ENCODE data around the gene RHBDD1.

The RHBDD1 gene

GRCh38 chr2:226884166-226884565 lies 48.3 kb downstream of the RHBDD1 start:
- Mint-ChIP-seq H3K27me3 (no peaks in the 10 kb centered on the region), H3K27ac (no peak overlapping the region), H3K4me3 (no peak overlapping the region), H3K9me3 (peaks cover 0 to 7% of the 10 kb centered on the region in 2 donors), H3K4me1 (peaks cover 8% of the 10 kb centered on the region)
- ATAC-seq = no peak
- no peak for DNase-seq

DNA sequence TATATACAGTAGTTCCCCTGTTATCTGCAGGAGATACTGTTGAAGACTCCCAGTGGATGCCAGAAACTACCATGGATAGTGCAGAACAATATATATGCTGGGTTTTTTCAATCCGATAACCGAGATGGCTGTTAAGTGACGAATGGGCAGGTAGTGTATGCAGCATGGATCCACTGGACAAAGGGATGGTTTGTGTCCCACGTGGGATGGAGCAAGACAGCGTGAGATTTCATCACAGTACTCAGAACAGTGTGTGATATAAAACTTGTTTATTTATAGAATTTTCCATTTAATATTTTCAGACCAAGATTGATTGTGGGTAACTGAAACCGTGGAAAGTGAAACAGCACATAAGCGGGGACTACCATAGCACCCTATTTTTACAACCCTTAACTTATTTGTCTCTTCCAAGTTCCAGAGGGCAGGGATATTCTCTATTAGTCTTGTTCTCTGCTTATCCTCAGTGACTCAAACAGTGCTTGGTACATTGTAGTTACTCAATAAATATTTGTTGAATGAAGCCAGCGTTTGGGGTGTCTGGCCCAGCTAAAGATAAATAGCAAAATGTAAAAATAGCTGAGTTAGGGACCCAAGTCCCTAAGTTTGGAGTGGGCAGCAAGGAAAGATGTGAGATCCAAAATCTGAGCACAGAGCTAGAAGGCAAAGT lies 50.0 kb downstream of the RHBDD1 start:
- H3K4me1 Mint-ChIP-seq = no peaks in the 10 kb centered on the region
- H3K4me3 Mint-ChIP-seq = no peak overlapping the region
- no peak overlapping the region for H3K27ac Mint-ChIP-seq
- H3K27me3 Mint-ChIP-seq = no peaks in the 10 kb centered on the region
- DNase-seq (no peak), ATAC-seq (no peak)
- H3K9me3 Mint-ChIP-seq = peaks cover 0 to 3% of the 10 kb centered on the region in 2 donors

- Mint-ChIP-seq H3K27me3 (no peaks in the 10 kb centered on the region), H3K4me3 (no peak overlapping the region), H3K4me1 (no peaks in the 10 kb centered on the region), H3K9me3 (no peaks in the 10 kb centered on the region), H3K27ac (no peak overlapping the region)
- no peak for DNase-seq
- ATAC-seq = no peak
Observed at GRCh38 chr2:226887940-226888339, 52.1 kb downstream of the RHBDD1 start.

- no peak for DNase-seq
- H3K4me3 Mint-ChIP-seq = no peak overlapping the region
- H3K27me3 Mint-ChIP-seq = no peaks in the 10 kb centered on the region
- ATAC-seq = no peak
- H3K27ac Mint-ChIP-seq = no peak overlapping the region
- H3K9me3 Mint-ChIP-seq = no peaks in the 10 kb centered on the region
- H3K4me1 Mint-ChIP-seq = no peaks in the 10 kb centered on the region
Observed at GRCh38 chr2:226888378-226888965, 52.6 kb downstream of the RHBDD1 start.

GRCh38 chr2:226888971-226889370 lies 53.1 kb downstream of the RHBDD1 start:
- H3K27ac Mint-ChIP-seq = no peak overlapping the region
- H3K4me1 Mint-ChIP-seq = no peaks in the 10 kb centered on the region
- no peaks in the 10 kb centered on the region for H3K27me3 Mint-ChIP-seq
- DNase-seq = no peak
- H3K4me3 Mint-ChIP-seq = no peak overlapping the region
- H3K9me3 Mint-ChIP-seq = no peaks in the 10 kb centered on the region
- ATAC-seq = no peak

GRCh38 chr2:226890286-226890685 lies 54.4 kb downstream of the RHBDD1 start:
- H3K4me3 Mint-ChIP-seq = no peak overlapping the region
- H3K9me3 Mint-ChIP-seq = no peaks in the 10 kb centered on the region
- H3K27ac Mint-ChIP-seq = no peak overlapping the region
- no peak for ATAC-seq
- H3K27me3 Mint-ChIP-seq = no peaks in the 10 kb centered on the region
- no peaks in the 10 kb centered on the region for H3K4me1 Mint-ChIP-seq
- DNase-seq = no peak

DNA sequence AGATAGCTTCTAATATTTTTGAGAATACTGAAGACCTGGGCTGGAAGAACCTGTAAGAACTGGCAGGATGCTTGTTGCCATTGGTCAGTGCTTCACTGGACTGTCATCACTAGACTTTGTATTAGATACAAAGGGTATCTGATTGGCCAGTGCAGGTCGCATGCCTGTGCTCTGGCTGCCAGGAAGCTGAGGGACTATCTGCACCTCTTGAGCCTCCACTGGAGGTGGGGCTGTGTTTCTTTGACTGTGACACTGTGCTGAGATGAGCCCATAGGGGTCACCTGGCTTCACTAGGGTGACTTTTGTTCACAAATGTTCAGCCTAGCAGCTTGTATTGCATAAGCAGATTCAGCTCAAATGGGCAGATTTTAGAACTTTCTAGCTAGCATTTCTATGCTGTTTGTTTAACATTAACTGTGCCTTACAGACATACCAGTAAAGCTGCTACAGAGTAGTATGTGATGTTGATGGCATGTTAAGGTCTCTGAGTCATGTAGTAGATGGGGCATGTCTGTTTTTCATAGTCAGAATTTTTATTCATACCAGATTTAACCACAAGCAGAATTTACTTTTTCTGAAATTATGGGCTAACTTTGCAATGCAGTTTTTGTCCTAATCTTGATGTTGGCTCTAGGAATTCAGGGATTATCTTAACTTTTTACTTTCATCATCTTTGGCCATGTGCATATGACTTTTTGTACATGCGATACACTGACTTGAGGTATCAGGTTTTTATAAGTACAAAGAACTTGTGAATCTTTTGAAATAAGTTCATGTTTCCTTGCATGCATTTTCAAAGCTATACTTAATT lies 56.1 kb downstream of the RHBDD1 start:
- no peaks in the 10 kb centered on the region for H3K27me3 Mint-ChIP-seq
- H3K4me3 Mint-ChIP-seq = no peak overlapping the region
- no peak overlapping the region for H3K27ac Mint-ChIP-seq
- ATAC-seq (no peak), DNase-seq (no peak)
- no peaks in the 10 kb centered on the region for H3K4me1 Mint-ChIP-seq
- H3K9me3 Mint-ChIP-seq = no peaks in the 10 kb centered on the region

DNA sequence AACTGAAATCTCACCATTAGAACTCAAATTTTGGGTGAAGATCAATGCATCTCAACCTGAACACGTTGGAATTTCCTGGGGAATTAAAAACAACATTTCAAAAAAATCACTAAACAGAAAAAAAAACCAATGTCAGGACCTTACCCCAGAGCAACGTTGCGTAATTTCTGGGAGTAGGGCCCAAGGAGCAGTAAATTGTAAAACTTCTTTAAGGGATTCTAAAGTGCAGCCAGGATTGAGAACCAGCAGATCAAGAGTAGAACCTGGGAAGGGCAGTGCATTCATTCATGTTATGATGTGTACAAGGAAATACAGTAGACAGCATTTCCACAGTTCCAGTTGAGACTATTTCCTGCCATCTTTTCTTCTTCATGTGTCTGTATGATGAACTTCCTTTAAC lies 56.9 kb downstream of the RHBDD1 start:
- no peak overlapping the region for H3K4me3 Mint-ChIP-seq
- H3K27me3 Mint-ChIP-seq = no peaks in the 10 kb centered on the region
- H3K27ac Mint-ChIP-seq = no peak overlapping the region
- H3K4me1 Mint-ChIP-seq = no peaks in the 10 kb centered on the region
- ATAC-seq (no peak), DNase-seq (no peak)
- H3K9me3 Mint-ChIP-seq = no peaks in the 10 kb centered on the region

GRCh38 chr2:226893216-226893615 lies 57.4 kb downstream of the RHBDD1 start:
- Mint-ChIP-seq H3K9me3 (no peaks in the 10 kb centered on the region), H3K27ac (no peak overlapping the region), H3K4me1 (no peaks in the 10 kb centered on the region), H3K4me3 (no peak overlapping the region), H3K27me3 (no peaks in the 10 kb centered on the region)
- ATAC-seq (no peak), DNase-seq (no peak)

GRCh38 chr2:226894752-226895151 lies 58.9 kb downstream of the RHBDD1 start:
- DNase-seq = no peak
- no peak overlapping the region for H3K4me3 Mint-ChIP-seq
- H3K9me3 Mint-ChIP-seq = no peaks in the 10 kb centered on the region
- H3K4me1 Mint-ChIP-seq = no peaks in the 10 kb centered on the region
- H3K27me3 Mint-ChIP-seq = no peaks in the 10 kb centered on the region
- ATAC-seq = no peak
- H3K27ac Mint-ChIP-seq = peak overlapping the region; percentile 35 to 78

- DNase-seq (no peak), ATAC-seq (no peak)
- Mint-ChIP-seq H3K4me1 (no peaks in the 10 kb centered on the region), H3K9me3 (no peaks in the 10 kb centered on the region), H3K4me3 (no peak overlapping the region), H3K27ac (no peak overlapping the region), H3K27me3 (no peaks in the 10 kb centered on the region)
Observed at GRCh38 chr2:226895579-226895978, 59.7 kb downstream of the RHBDD1 start.

- no peak for DNase-seq
- no peaks in the 10 kb centered on the region for H3K27me3 Mint-ChIP-seq
- H3K9me3 Mint-ChIP-seq = no peaks in the 10 kb centered on the region
- H3K4me1 Mint-ChIP-seq = peaks cover 12% of the 10 kb centered on the region
- no peak for ATAC-seq
- H3K27ac Mint-ChIP-seq = no peak overlapping the region
- H3K4me3 Mint-ChIP-seq = no peak overlapping the region
Observed at GRCh38 chr2:226898121-226898520, 62.3 kb downstream of the RHBDD1 start.

GRCh38 chr2:226898897-226899296 lies 63.0 kb downstream of the RHBDD1 start:
- ATAC-seq (no peak), DNase-seq (no peak)
- H3K27me3 Mint-ChIP-seq = no peaks in the 10 kb centered on the region
- H3K4me3 Mint-ChIP-seq = no peak overlapping the region
- no peak overlapping the region for H3K27ac Mint-ChIP-seq
- peaks cover 20% of the 10 kb centered on the region for H3K4me1 Mint-ChIP-seq
- no peaks in the 10 kb centered on the region for H3K9me3 Mint-ChIP-seq

GRCh38 chr2:226902041-226902966 lies 66.5 kb downstream of the RHBDD1 start:
- Mint-ChIP-seq H3K4me1 (peaks cover 50% of the 10 kb centered on the region), H3K4me3 (no peak overlapping the region), H3K27ac (no peak overlapping the region), H3K9me3 (no peaks in the 10 kb centered on the region), H3K27me3 (no peaks in the 10 kb centered on the region)
- DNase-seq (no peak), ATAC-seq (no peak)

DNA sequence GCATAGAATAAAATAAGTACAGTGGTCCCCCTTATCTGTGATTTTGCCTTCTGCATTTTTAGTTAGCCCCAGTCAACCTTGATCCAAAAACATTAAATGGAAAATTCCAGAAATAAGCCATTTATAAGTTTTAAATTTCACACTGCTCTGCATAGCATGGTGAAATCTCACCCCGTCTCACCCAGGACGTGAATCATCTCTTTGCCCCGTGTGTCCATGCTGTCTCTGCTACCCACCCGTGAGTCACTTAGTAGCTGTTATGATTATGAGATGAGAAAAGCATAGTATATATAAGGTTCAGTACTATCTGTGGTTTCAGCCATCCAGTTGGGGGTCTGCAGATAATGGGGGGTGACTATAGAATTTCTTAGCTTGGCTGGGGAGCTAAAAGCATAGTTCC lies 67.3 kb downstream of the RHBDD1 start:
- no peaks in the 10 kb centered on the region for H3K27me3 Mint-ChIP-seq
- peak overlapping the region in 1 of 2 donors; percentile 14 for H3K27ac Mint-ChIP-seq
- H3K4me3 Mint-ChIP-seq = peak overlapping the region in 1 of 2 donors; percentile 3
- DNase-seq (peak in 1 of 2 donors; percentile 35), ATAC-seq (peak; percentile 84)
- peaks cover 50% of the 10 kb centered on the region for H3K4me1 Mint-ChIP-seq
- no peaks in the 10 kb centered on the region for H3K9me3 Mint-ChIP-seq

All from stimulated activated naive CD8-positive, alpha-beta T cell treated with anti-CD3 and anti-CD28 coated beads, Interleukin-15, amount 100 ng/mL, for 72 hours (primary cell).